ENCODE results near the gene DBN1.

The DBN1 gene

DNA sequence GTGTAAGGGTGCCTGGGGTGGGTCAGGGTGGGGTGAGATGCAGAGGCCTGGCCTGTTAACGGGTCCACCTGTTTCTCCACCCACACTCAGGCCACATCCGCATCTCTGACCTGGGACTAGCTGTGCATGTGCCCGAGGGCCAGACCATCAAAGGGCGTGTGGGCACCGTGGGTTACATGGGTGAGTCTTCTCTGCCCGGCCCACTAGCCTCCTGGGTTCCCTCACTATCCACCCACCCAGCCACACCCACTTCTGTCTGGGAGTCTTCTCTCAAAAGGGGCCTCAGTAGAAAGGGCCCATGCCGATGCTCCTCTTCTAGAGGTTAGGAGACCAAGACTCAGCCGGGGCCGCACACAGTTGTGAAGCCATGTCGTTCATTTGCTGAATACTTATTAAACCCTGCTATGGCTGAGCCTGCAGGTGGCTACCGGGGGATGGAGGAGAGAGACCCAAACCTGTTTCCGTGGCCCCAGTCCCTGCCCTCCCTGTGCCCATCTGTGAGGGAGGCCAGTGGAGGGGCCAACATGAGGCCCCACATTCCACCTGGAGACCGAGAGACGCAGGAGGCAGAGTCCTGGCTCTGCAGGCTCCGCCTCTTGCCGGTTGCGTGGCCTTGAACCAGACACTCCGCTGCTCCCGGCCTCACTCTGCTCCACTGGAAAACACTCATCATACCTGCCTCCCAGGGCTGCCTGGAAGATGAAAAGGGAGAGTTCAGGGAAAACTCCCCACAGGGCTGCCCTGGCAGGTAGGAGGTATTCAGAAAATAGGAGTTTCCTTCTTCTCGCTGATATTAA lies 38.3 kb downstream of the DBN1 start:
- Histone ChIP-seq H3K9me3 (ENCODE audit: severe bottlenecking) (no peaks in the 10 kb centered on the region), H3K27me3 (ENCODE audit: insufficient read depth, poor library complexity, severe bottlenecking) (no peaks in the 10 kb centered on the region), H3K27ac (ENCODE audit: poor library complexity, severe bottlenecking) (no peak overlapping the region), H3K4me1 (ENCODE audit: insufficient read depth, poor library complexity, severe bottlenecking) (no peaks in the 10 kb centered on the region), H3K36me3 (ENCODE audit: low read depth) (peaks cover 76% of the 10 kb centered on the region), H3K4me3 (ENCODE audit: severe bottlenecking) (no peak overlapping the region)
- no peak for ATAC-seq (ENCODE audit: low read depth)
- DNase-seq (ENCODE audit: low spot score): peak; percentile 73
- TF ChIP-seq CTCF (IDR thresholded peaks at IDR 0.05; ENCODE audit: poor library complexity, severe bottlenecking): no peak

- Histone ChIP-seq H3K27ac (ENCODE audit: poor library complexity, severe bottlenecking) (no peak overlapping the region), H3K36me3 (ENCODE audit: low read depth) (peaks cover 76% of the 10 kb centered on the region), H3K4me1 (ENCODE audit: insufficient read depth, poor library complexity, severe bottlenecking) (no peaks in the 10 kb centered on the region), H3K27me3 (ENCODE audit: insufficient read depth, poor library complexity, severe bottlenecking) (no peaks in the 10 kb centered on the region), H3K9me3 (ENCODE audit: severe bottlenecking) (no peaks in the 10 kb centered on the region), H3K4me3 (ENCODE audit: severe bottlenecking) (no peak overlapping the region)
- ATAC-seq (ENCODE audit: low read depth) (no peak), DNase-seq (ENCODE audit: low spot score) (no peak)
- no peak for TF ChIP-seq CTCF (IDR thresholded peaks at IDR 0.05; ENCODE audit: poor library complexity, severe bottlenecking)
Measured at GRCh38 chr5:177434437-177434836, 39.0 kb downstream of the DBN1 start.

DNA sequence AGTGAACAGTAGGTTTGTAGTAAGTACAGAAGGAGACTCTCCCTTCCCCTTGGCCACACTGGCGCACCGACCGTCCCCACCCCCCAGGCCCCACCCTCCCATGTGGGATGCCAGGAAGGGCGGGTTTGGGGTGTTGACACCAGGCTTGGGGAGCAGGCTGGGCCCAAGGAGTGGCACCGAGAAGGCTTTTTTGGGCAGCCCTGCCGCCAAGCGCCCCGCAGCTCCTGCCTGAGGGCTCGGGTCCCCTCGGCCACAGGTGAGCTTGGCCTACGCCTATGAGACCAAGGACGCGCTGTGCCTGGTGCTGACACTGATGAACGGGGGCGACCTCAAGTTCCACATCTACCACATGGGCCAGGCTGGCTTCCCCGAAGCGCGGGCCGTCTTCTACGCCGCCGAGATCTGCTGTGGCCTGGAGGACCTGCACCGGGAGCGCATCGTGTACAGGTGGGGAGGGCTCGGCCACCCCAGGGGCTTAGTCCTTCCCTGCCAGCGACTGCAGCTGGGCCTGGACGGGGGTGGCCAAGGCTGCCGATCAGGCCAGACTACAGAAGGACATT lies 39.7 kb downstream of the DBN1 start:
- no peak for ATAC-seq (ENCODE audit: low read depth)
- peak; percentile 75 for DNase-seq (ENCODE audit: low spot score)
- Histone ChIP-seq H3K36me3 (ENCODE audit: low read depth) (peaks cover 76% of the 10 kb centered on the region), H3K9me3 (ENCODE audit: severe bottlenecking) (no peaks in the 10 kb centered on the region), H3K4me3 (ENCODE audit: severe bottlenecking) (no peak overlapping the region), H3K4me1 (ENCODE audit: insufficient read depth, poor library complexity, severe bottlenecking) (no peaks in the 10 kb centered on the region), H3K27me3 (ENCODE audit: insufficient read depth, poor library complexity, severe bottlenecking) (no peaks in the 10 kb centered on the region), H3K27ac (ENCODE audit: poor library complexity, severe bottlenecking) (no peak overlapping the region)
- TF ChIP-seq CTCF (IDR thresholded peaks at IDR 0.05; ENCODE audit: poor library complexity, severe bottlenecking): no peak

GRCh38 chr5:177432839-177433657 lies 40.4 kb downstream of the DBN1 start:
- no peak for TF ChIP-seq CTCF (IDR thresholded peaks at IDR 0.05; ENCODE audit: poor library complexity, severe bottlenecking)
- DNase-seq (ENCODE audit: low spot score) (no peak), ATAC-seq (ENCODE audit: low read depth) (no peak)
- H3K27me3 ChIP-seq (ENCODE audit: insufficient read depth, poor library complexity, severe bottlenecking): no peaks in the 10 kb centered on the region
- H3K27ac ChIP-seq (ENCODE audit: poor library complexity, severe bottlenecking): no peak overlapping the region
- H3K4me1 ChIP-seq (ENCODE audit: insufficient read depth, poor library complexity, severe bottlenecking): no peaks in the 10 kb centered on the region
- peaks cover 73% of the 10 kb centered on the region for H3K36me3 ChIP-seq (ENCODE audit: low read depth)
- no peaks in the 10 kb centered on the region for H3K9me3 ChIP-seq (ENCODE audit: severe bottlenecking)
- no peak overlapping the region for H3K4me3 ChIP-seq (ENCODE audit: severe bottlenecking)

Data from RWPE2 (cell line).